Measurements from ENCODE around the gene CFAP69. TPM values are rescaled to one million over a fixed set of nuclear protein-coding genes. Genes with fewer than 3 reads are reported as not detected.

CFAP69 gene
- 1.2 to 2.3 TPM (median 2.0 TPM) in 5 replicates for total RNA-seq (2022; extraction: Qiagen RNA extraction)

GRCh38 chr7:90244909-90245851 is at the start of gene CFAP69:
CFAP69 (plus strand) TSS chr7:90245174; CDS start chr7:90245425, 251 bp downstream.

GRCh38 chr7:90211391-90212148 is 33.4 kb upstream of the CFAP69 start, which contains the start of gene STEAP2:
STEAP2 (plus strand) TSS chr7:90211740; CDS start chr7:90225083, 13,343 bp downstream.

GRCh38 chr7:90320801-90321494 is 76.0 kb downstream of the CFAP69 start, which contains the start of gene FAM237B:
FAM237B (minus strand) TSS chr7:90321304; CDS start chr7:90319748, 1,556 bp downstream.

GRCh38 chr7:90346336-90347125 is 101.6 kb downstream of the CFAP69 start, which contains the start of gene GTPBP10:
GTPBP10 (plus strand) TSS chr7:90346716; CDS start chr7:90346742, 26 bp downstream.

Other genes starting within 250 kb of the CFAP69 start
- gene STEAP1, start 90.7 kb upstream of the CFAP69 start, total RNA-seq (2022; extraction: Qiagen RNA extraction), result 15.0 to 17.6 TPM (median 16.8 TPM) in 5 replicates
- 2.6 to 5.1 TPM (median 4.7 TPM) in 5 replicates for gene STEAP2, start 33.4 kb upstream of the CFAP69 start, total RNA-seq (2022; extraction: Qiagen RNA extraction)
- gene FAM237B, start 76.1 kb downstream of the CFAP69 start, total RNA-seq (2022; extraction: Qiagen RNA extraction), result 0.02 to 0.06 TPM (median 0.03 TPM) in 5 replicates
- 24.3 to 30.4 TPM (median 27.4 TPM) in 5 replicates for gene GTPBP10, start 101.5 kb downstream of the CFAP69 start, total RNA-seq (2022; extraction: Qiagen RNA extraction)
- 24.1 to 37.5 TPM (median 31.6 TPM) in 5 replicates for gene CLDN12, start 158.3 kb downstream of the CFAP69 start, total RNA-seq (2022; extraction: Qiagen RNA extraction)
- not detected in 5 replicates for gene PTTG1IP2, start 224.5 kb downstream of the CFAP69 start, total RNA-seq (2022; extraction: Qiagen RNA extraction)

Data from A549 treated with dexamethasone at 1 μM for 4 hours (cell line).